GM12878 (cell line): Measurements from ENCODE around the gene TEX9. TPM values are rescaled to one million over a fixed set of nuclear protein-coding genes. Genes with fewer than 3 reads are reported as not detected.

Experiments
- ATAC-seq: fragments of 200-7000 bp; cut with Tn5 transposase; 3 replicates; pipeline ENCODE4 v1.9.1; 2020; ENCODE audit warnings: mild to moderate bottlenecking, moderate library complexity
- BruUV-seq: library from RNA; stranded (reverse); fragments of 400-500 nt; replicated peaks from 2 replicates; lab custom pipeline; 2021; lab: Mats Ljungman, UMichigan
- CTCF ChIA-PET: fragments of 300-600 bp; sonication (Branson Sonifier 250); formaldehyde crosslinking; extraction: SDS; loops from one replicate; lab custom pipeline; 2021; ENCODE audit warnings: inconsistent platforms; lab: Yijun Ruan, JAX
- POLR2A ChIA-PET: fragments of 350-600 bp; formaldehyde crosslinking; extraction: SDS; loops from one replicate; lab custom pipeline; 2021; ENCODE audit warnings: inconsistent platforms; lab: Charles Lee
- RAD21 ChIA-PET: fragments of 300-600 bp; sonication (Branson Sonifier 250); formaldehyde crosslinking; loops from one replicate; lab custom pipeline; 2023; ENCODE audit warnings: antibody characterized with exemption; ENCODE audit not compliant: unreplicated experiment; lab: Charles Lee
- SMC1A ChIA-PET: fragments of 300-600 bp; sonication (Branson Sonifier 250); formaldehyde crosslinking; loops from one replicate; lab custom pipeline; 2023; ENCODE audit not compliant: unreplicated experiment, uncharacterized antibody; lab: Charles Lee
- DNase-seq: peaks from one replicate; pipeline ENCODE4 v3.0.0-alpha.2; 2011; ENCODE audit warnings: low read depth, low spot score
- FAIRE-seq: peaks from 3 replicates; lab custom pipeline; 2011; peaks lifted over from hg19 to GRCh38; lab: Jason Lieb, UNC
- H2AFZ ChIP-seq: 2 replicates; pipeline ENCODE4 v1.6.0; 2011; ENCODE audit warnings: low read depth, low read length, control low read depth; ENCODE audit not compliant: control insufficient read depth
- H3K27ac ChIP-seq: 2 replicates; pipeline ENCODE4 v1.5.1; 2011; ENCODE audit warnings: control low read depth; ENCODE audit not compliant: control insufficient read depth, insufficient read depth
- H3K27me3 ChIP-seq, 2 experiments: replicated peaks in 1 of 2; 2 replicates each; pipeline versions ENCODE4 v1.6.0 to v1.6.1; 2011; ENCODE audit warnings: low read length in 1 of 2; ENCODE audit not compliant: control insufficient read depth in 2 of 2, insufficient read depth in 2 of 2
- H3K36me3 ChIP-seq, 2 experiments: 2 replicates each; pipeline ENCODE4 v1.5.1; 2011; ENCODE audit warnings: low read length in 1 of 2; ENCODE audit not compliant: control insufficient read depth in 2 of 2, insufficient read depth in 2 of 2
- H3K4me1 ChIP-seq: 2 replicates; pipeline ENCODE4 v1.6.1; 2011; ENCODE audit warnings: mild to moderate bottlenecking, low read length, moderate library complexity, mixed read lengths; ENCODE audit not compliant: control insufficient read depth, insufficient read depth
- H3K4me2 ChIP-seq: 2 replicates; pipeline ENCODE4 v1.6.0; 2011; ENCODE audit warnings: control low read depth; ENCODE audit not compliant: control insufficient read depth, insufficient read depth
- H3K4me3 ChIP-seq: fragments of 200-600 bp; sonication (generic); 2 replicates; pipeline ENCODE4 v1.5.1; 2016
- H3K79me2 ChIP-seq: 2 replicates; pipeline ENCODE4 v1.6.0; 2011; ENCODE audit warnings: low read length; ENCODE audit not compliant: control insufficient read depth, insufficient read depth
- H3K9ac ChIP-seq: 2 replicates; pipeline ENCODE4 v1.8.0; 2011; ENCODE audit warnings: low read length, control low read depth, mixed read lengths; ENCODE audit not compliant: control insufficient read depth, insufficient read depth
- H3K9me3 ChIP-seq: replicated peaks from 3 replicates; pipeline ENCODE4 v1.5.1; 2011; ENCODE audit warnings: mild to moderate bottlenecking, low read length; ENCODE audit not compliant: control insufficient read depth, insufficient read depth
- H4K20me1 ChIP-seq: 2 replicates; pipeline ENCODE4 v1.6.0; 2011; ENCODE audit not compliant: control insufficient read depth, insufficient read depth
- BHLHE40 ChIP-seq, 2 experiments: fragments of 450-650 bp in 1 of 2; IDR thresholded peaks; 2 replicates each; pipeline ENCODE4 v1.6.1; 2011 to 2017; ENCODE audit warnings: low read depth in 2 of 2, borderline replicate concordance in 1 of 2, improper control_type of control experiment in 1 of 2, low read length in 1 of 2, mild to moderate bottlenecking in 1 of 2
- CREM ChIP-seq: IDR thresholded peaks from 2 replicates; pipeline ENCODE4 v1.6.1; 2014; ENCODE audit warnings: antibody characterized with exemption, low read depth
- ETV6 ChIP-seq, 2 experiments: fragments of 450-650 bp in 1 of 2; IDR thresholded peaks in 1 of 2; conservative IDR thresholded peaks in 1 of 2; 2 replicates each; pipeline ENCODE4 v1.6.1; 2014; ENCODE audit warnings: antibody characterized with exemption in 1 of 2, borderline replicate concordance in 1 of 2, low read depth in 1 of 2, mild to moderate bottlenecking in 1 of 2, moderate library complexity in 1 of 2
- MYB ChIP-seq: fragments of 150-350 bp; IDR thresholded peaks from 2 replicates; pipeline ENCODE4 v1.6.1; 2014; ENCODE audit warnings: mild to moderate bottlenecking, low read depth, low read length, borderline replicate concordance
- NR2F1 ChIP-seq: fragments of 450-650 bp; conservative IDR thresholded peaks from 2 replicates; pipeline ENCODE4 v1.6.1; 2017; ENCODE audit warnings: mild to moderate bottlenecking
- PML ChIP-seq: IDR thresholded peaks from 2 replicates; pipeline ENCODE4 v1.6.1; 2012; ENCODE audit warnings: low read length, inconsistent platforms
- RFX5 ChIP-seq: IDR thresholded peaks from 2 replicates; pipeline ENCODE4 v1.6.1; 2011; ENCODE audit warnings: low read depth, low read length, improper control_type of control experiment
- STAT3 ChIP-seq: IDR thresholded peaks from 2 replicates; pipeline ENCODE4 v1.6.1; 2011; ENCODE audit warnings: low read depth, low read length, improper control_type of control experiment
- TCF12 ChIP-seq: IDR thresholded peaks from 2 replicates; pipeline ENCODE4 v1.6.1; 2011; ENCODE audit warnings: low read depth, mild to moderate bottlenecking, low read length
- YBX1 ChIP-seq: fragments of 450-650 bp; IDR thresholded peaks from 2 replicates; pipeline ENCODE4 v1.6.1; 2016; ENCODE audit warnings: antibody characterized with exemption
- ZNF384 ChIP-seq: IDR thresholded peaks from 2 replicates; pipeline ENCODE4 v1.6.1; 2012; ENCODE audit warnings: low read depth, mild to moderate bottlenecking, low read length, improper control_type of control experiment, borderline replicate concordance
- in situ Hi-C: fragments of 300-500 bp; cut with MboI; formaldehyde crosslinking; loops from 9 replicates; pipeline ENCODE4 v1.14.3; 2018; ENCODE audit warnings: mixed read lengths
- intact Hi-C: fragments of 100-400 bp; cut with micrococcal nuclease; formaldehyde crosslinking; loops from one replicate; pipeline ENCODE4 v1.14.2; 2022; ENCODE audit not compliant: unreplicated experiment
- polyA plus RNA-seq, 11 experiments: library from polyadenylated mRNA; depleted of rRNA in 4 of 11; unstranded in 6 of 11; stranded (reverse) in 5 of 11; fragments of >200 nt; fragmentation: Nextera tagmentation in 4 of 11; fragmentation: Illumina TruSeq in 1 of 11; extraction: Ambion mirVana in 4 of 11; extraction: Trizol in 1 of 11; gene quantifications; 1 replicate in 1 of 11; 2 replicates in 10 of 11; pipeline versions ENCODE4 v1.2.1 to v1.2.3, GENCODE V29; 2011 to 2016; ENCODE audit warnings: inconsistent platforms in 2 of 11, missing spikeins in 2 of 11, low read depth in 1 of 11
- total RNA-seq, 4 experiments: library from RNA; depleted of rRNA in 3 of 4; stranded (reverse); fragments of >200 nt in 3 of 4; fragmentation: Illumina TruSeq in 1 of 4; extraction: Trizol in 1 of 4; gene quantifications; 2 replicates each; pipeline versions ENCODE4 v1.2.1 to v1.2.3, GENCODE V29; 2013 to 2021
- TF ChIP-seq, protein P1 (sequence below), 3 experiments: IDR thresholded peaks in 2 of 3; conservative IDR thresholded peaks in 1 of 3; 2 replicates each; pipeline ENCODE4 v1.5.1; 2011; ENCODE audit warnings: low read depth in 3 of 3, low read length in 3 of 3, mild to moderate bottlenecking in 3 of 3, control low read depth in 2 of 3, moderate library complexity in 2 of 3, inconsistent platforms in 1 of 3, mixed read lengths in 1 of 3; ENCODE audit not compliant: control insufficient read depth in 2 of 3, insufficient read depth in 1 of 3; ENCODE audit errors: extremely low read depth in 1 of 3
- TF ChIP-seq, protein P2 (sequence below): IDR thresholded peaks from 2 replicates; pipeline ENCODE4 v1.6.1; 2011; ENCODE audit warnings: mild to moderate bottlenecking, low read depth, low read length, moderate library complexity; ENCODE audit not compliant: insufficient replicate concordance
- TF ChIP-seq, protein P3 (sequence below): fragments of 450-650 bp; formaldehyde crosslinking; IDR thresholded peaks from 2 replicates; pipeline ENCODE4 v1.4.0; 2020; ENCODE audit warnings: mild to moderate bottlenecking, moderate library complexity

TEX9 gene
- total and polyA plus RNA-seq, 10 of the 15 experiments (the other 5 are each of a cell fraction or from before 2014, with no cell fraction given), result 9.0 to 155 (median 70.0) TPM

DNA sequence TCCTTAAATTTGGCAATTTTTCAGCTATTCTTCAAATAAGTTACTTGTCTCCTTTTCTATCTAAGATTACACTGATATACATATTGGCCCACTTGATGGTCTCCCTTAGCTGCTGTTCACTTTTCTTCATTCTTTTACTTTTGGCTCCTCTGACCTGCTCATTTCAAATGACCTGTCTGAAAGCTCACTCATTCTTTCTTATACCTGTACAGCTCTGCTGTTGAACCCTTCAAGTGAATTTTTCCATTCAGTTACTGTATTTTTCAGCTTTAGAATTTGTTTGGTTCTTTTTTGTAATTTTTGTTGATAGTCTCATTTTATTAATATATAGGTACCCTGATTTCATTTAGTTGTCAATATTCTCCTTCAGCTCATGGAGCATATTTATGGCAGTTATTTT, 60.0 kb downstream of the TEX9 start:
- Histone ChIP-seq H3K27me3 (no peaks in the 10 kb centered on the region), H3K27ac (no peak overlapping the region), H3K4me2 (no peak overlapping the region), H2AFZ (no peak overlapping the region), H3K4me1 (no peaks in the 10 kb centered on the region), H3K36me3 (peaks cover 0 to 8% of the 10 kb centered on the region in 2 experiments; a peak in 1 of 4 replicates), H3K4me3 (no peak overlapping the region), H3K9ac (no peak overlapping the region), H3K9me3 (no peaks in the 10 kb centered on the region; the same call in 1 of the 3 replicates), H3K79me2 (no peaks in the 10 kb centered on the region), H4K20me1 (no peaks in the 10 kb centered on the region)
- RAD21 ChIA-PET, result interaction anchor here (1.0 kb wide), 1 partner anchor 180 kb away, joined by 3 read pairs; no protein-coding TSS in a partner anchor
- FAIRE-seq, result no peak
- no peak for ATAC-seq
- intact Hi-C loops (loop anchor here (5.0 kb wide), 1 partner anchor 53 kb away; no protein-coding TSS in a partner anchor), in situ Hi-C loops (loop anchor here (25.0 kb wide), 1 partner anchor 763 kb away; no protein-coding TSS in a partner anchor)
- SMC1A ChIA-PET, result interaction anchor here (0.7 to 0.8 kb wide), 2 partner anchors 12 to 176 kb away, joined by 3 read pairs; no protein-coding TSS in a partner anchor
- DNase-seq, result no peak
- BruUV-seq, result no TSS peak
- CTCF ChIA-PET, result interaction anchor here (0.5 to 6.8 kb wide), 2 partner anchors 175 to 776 kb away, joined by 4 to 123 read pairs; no protein-coding TSS in a partner anchor
- POLR2A ChIA-PET, result no interaction called here
- TF ChIP-seq, protein P1, sequence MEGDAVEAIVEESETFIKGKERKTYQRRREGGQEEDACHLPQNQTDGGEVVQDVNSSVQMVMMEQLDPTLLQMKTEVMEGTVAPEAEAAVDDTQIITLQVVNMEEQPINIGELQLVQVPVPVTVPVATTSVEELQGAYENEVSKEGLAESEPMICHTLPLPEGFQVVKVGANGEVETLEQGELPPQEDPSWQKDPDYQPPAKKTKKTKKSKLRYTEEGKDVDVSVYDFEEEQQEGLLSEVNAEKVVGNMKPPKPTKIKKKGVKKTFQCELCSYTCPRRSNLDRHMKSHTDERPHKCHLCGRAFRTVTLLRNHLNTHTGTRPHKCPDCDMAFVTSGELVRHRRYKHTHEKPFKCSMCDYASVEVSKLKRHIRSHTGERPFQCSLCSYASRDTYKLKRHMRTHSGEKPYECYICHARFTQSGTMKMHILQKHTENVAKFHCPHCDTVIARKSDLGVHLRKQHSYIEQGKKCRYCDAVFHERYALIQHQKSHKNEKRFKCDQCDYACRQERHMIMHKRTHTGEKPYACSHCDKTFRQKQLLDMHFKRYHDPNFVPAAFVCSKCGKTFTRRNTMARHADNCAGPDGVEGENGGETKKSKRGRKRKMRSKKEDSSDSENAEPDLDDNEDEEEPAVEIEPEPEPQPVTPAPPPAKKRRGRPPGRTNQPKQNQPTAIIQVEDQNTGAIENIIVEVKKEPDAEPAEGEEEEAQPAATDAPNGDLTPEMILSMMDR (IDR thresholded peaks at IDR 0.05 in 2 of 3, conservative IDR thresholded peaks at IDR 0.05 in 1 of 3; ENCODE audit: control insufficient read depth in 2 of 3, extremely low read depth in 1 of 3, insufficient read depth in 1 of 3, low read depth in 3 of 3, low read length in 3 of 3), result no peak
- TF ChIP-seq CREM (no peak), NR2F1 (no peak), ZNF384 (no peak), TCF12 (no peak), MYB (no peak), ETV6 (conservative IDR thresholded peaks at IDR 0.05 in 1 of 2, IDR thresholded peaks at IDR 0.05 in 1 of 2; ENCODE audit: borderline replicate concordance in 1 of 2, low read depth in 1 of 2) (no peak), RFX5 (no peak), PML (no peak), STAT3 (no peak), YBX1 (no peak), BHLHE40 (IDR thresholded peaks at IDR 0.05; ENCODE audit: borderline replicate concordance in 1 of 2, low read depth in 2 of 2, low read length in 1 of 2) (no peak)
- TF ChIP-seq, protein P2, sequence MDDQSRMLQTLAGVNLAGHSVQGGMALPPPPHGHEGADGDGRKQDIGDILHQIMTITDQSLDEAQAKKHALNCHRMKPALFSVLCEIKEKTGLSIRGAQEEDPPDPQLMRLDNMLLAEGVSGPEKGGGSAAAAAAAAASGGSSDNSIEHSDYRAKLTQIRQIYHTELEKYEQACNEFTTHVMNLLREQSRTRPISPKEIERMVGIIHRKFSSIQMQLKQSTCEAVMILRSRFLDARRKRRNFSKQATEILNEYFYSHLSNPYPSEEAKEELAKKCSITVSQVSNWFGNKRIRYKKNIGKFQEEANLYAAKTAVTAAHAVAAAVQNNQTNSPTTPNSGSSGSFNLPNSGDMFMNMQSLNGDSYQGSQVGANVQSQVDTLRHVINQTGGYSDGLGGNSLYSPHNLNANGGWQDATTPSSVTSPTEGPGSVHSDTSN, result no peak
- TF ChIP-seq, protein P3, sequence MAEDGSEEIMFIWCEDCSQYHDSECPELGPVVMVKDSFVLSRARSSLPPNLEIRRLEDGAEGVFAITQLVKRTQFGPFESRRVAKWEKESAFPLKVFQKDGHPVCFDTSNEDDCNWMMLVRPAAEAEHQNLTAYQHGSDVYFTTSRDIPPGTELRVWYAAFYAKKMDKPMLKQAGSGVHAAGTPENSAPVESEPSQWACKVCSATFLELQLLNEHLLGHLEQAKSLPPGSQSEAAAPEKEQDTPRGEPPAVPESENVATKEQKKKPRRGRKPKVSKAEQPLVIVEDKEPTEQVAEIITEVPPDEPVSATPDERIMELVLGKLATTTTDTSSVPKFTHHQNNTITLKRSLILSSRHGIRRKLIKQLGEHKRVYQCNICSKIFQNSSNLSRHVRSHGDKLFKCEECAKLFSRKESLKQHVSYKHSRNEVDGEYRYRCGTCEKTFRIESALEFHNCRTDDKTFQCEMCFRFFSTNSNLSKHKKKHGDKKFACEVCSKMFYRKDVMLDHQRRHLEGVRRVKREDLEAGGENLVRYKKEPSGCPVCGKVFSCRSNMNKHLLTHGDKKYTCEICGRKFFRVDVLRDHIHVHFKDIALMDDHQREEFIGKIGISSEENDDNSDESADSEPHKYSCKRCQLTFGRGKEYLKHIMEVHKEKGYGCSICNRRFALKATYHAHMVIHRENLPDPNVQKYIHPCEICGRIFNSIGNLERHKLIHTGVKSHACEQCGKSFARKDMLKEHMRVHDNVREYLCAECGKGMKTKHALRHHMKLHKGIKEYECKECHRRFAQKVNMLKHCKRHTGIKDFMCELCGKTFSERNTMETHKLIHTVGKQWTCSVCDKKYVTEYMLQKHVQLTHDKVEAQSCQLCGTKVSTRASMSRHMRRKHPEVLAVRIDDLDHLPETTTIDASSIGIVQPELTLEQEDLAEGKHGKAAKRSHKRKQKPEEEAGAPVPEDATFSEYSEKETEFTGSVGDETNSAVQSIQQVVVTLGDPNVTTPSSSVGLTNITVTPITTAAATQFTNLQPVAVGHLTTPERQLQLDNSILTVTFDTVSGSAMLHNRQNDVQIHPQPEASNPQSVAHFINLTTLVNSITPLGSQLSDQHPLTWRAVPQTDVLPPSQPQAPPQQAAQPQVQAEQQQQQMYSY (CRISPR knock-in tag), result no peak
